ENCODE data around the gene PDE4C. TPM values are rescaled to one million over a fixed set of nuclear protein-coding genes. Genes with fewer than 3 reads are reported as not detected.

PDE4C gene
- total and polyA plus RNA-seq, 9 of the 15 experiments (the other 6 are each of a cell fraction or from before 2014, with no cell fraction given), result 0.04 to 0.91 (median 0.20) TPM; not detected in 1

DNA sequence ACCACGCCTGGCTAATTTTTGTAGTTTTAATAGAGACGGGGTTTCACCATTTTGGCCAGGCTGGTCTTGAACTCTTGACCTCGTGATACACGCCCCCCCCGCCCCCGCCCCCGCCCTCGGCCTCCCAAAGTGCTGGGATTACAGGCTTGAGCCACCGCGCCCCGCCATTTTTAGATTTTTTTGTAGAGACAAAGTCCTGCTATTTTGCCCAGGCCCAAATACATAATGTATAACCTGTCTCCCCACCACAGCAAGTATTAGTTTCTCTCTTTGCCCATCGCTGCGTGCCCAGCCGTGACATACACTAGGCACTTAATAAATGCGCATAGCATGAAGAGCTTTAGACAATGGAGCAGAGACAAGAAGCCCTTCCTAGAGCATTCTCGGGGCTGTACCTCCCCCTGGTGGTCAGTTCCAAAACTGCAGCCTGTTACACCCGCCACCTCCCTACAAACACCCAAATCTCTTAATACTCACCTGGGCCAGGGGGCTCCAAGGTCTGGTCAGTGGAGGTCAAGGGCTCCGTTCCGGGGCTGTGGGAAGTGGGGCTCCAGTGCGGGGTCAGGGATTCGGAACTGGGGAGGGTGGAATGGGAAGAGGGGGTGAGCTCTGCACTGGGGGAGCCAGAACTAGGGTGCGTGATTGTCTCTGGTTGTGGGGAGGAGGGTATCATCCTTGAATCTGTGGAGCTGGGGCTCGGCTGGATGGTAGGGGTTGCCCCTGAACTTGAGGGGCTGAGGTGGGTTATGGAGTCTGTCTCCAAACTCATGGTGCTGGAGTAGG lies 25.5 kb upstream of the PDE4C start (continued):
- TF ChIP-seq, protein P1, sequence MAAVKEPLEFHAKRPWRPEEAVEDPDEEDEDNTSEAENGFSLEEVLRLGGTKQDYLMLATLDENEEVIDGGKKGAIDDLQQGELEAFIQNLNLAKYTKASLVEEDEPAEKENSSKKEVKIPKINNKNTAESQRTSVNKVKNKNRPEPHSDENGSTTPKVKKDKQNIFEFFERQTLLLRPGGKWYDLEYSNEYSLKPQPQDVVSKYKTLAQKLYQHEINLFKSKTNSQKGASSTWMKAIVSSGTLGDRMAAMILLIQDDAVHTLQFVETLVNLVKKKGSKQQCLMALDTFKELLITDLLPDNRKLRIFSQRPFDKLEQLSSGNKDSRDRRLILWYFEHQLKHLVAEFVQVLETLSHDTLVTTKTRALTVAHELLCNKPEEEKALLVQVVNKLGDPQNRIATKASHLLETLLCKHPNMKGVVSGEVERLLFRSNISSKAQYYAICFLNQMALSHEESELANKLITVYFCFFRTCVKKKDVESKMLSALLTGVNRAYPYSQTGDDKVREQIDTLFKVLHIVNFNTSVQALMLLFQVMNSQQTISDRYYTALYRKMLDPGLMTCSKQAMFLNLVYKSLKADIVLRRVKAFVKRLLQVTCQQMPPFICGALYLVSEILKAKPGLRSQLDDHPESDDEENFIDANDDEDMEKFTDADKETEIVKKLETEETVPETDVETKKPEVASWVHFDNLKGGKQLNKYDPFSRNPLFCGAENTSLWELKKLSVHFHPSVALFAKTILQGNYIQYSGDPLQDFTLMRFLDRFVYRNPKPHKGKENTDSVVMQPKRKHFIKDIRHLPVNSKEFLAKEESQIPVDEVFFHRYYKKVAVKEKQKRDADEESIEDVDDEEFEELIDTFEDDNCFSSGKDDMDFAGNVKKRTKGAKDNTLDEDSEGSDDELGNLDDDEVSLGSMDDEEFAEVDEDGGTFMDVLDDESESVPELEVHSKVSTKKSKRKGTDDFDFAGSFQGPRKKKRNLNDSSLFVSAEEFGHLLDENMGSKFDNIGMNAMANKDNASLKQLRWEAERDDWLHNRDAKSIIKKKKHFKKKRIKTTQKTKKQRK (IDR thresholded peaks at IDR 0.05; ENCODE audit: borderline replicate concordance, low read depth, low read length), result no peak
- TF ChIP-seq TCF7 (IDR thresholded peaks at IDR 0.05; ENCODE audit: borderline replicate concordance) (no peak), TBL1XR1 (IDR thresholded peaks at IDR 0.05; ENCODE audit: low read length in 2 of 2) (peak in 1 of 2 experiments; percentile 37; a peak in 1 of 4 replicates), EGR1 (conservative IDR thresholded peaks at IDR 0.05) (peak; percentile 33), RCOR1 (IDR thresholded peaks at IDR 0.05; ENCODE audit: borderline replicate concordance in 1 of 2, low read depth in 2 of 2, low read length in 2 of 2) (peak in 1 of 2 experiments; percentile 53; a peak in 1 of 4 replicates), STAG1 (CRISPR knock-in tag; IDR thresholded peaks at IDR 0.05; ENCODE audit: borderline replicate concordance) (peak; percentile 88), KLF1 (tag; IDR thresholded peaks at IDR 0.05) (no peak), MAZ (CRISPR knock-in tag; conservative IDR thresholded peaks at IDR 0.05 in 1 of 2, IDR thresholded peaks at IDR 0.05 in 1 of 2) (peak; percentile 38 to 50; a peak in 3 of 4 replicates), IFI16 (CRISPR knock-in tag; IDR thresholded peaks at IDR 0.05) (no peak), RAD21 (CRISPR knock-in tag; conservative IDR thresholded peaks at IDR 0.05 in 1 of 2, IDR thresholded peaks at IDR 0.05 in 1 of 2) (peak; percentile 95 to 99), TCFL5 (CRISPR knock-in tag; conservative IDR thresholded peaks at IDR 0.05) (no peak), EP300 (IDR thresholded peaks at IDR 0.05; ENCODE audit: low read length) (0 out of 2 replicates have a peak, but pooled peaks have one; percentile 7)
